ENCODE measurements around the gene PHACTR3.

Gene PHACTR3

DNA sequence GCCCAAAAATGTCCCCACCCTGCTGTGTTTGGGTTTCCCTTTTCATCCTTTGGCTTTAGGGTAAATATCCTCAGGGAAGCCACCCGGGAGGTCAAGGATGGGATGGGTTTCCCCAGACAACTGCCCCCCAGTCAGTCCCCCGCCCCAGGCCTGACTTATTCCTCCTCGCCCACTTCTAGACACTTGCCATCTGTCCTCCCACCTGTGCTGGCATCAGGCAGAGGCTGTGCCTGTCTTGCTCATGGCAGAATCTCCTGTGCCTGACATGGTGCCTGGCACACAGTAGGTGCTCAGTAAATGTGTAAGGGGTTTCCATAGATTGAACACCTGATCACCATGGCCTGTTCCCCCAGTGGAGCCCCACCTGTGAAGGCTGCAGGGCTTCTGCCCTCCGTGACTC lies 141.8 kb downstream of the PHACTR3 start:
- Histone ChIP-seq H3K9me3 (no peaks in the 10 kb centered on the region), H3K27ac (no peak overlapping the region), H3K4me3 (ENCODE audit: low read depth in 1 of 2, low read length in 1 of 2) (no peak overlapping the region), H3K27me3 (peaks cover 48% of the 10 kb centered on the region), H3K4me1 (ENCODE audit: control insufficient read depth in 1 of 2, insufficient read depth in 1 of 2, low read depth in 1 of 2, low read length in 1 of 2) (no peaks in the 10 kb centered on the region), H3K36me3 (no peaks in the 10 kb centered on the region)
- TF ChIP-seq, protein P1, sequence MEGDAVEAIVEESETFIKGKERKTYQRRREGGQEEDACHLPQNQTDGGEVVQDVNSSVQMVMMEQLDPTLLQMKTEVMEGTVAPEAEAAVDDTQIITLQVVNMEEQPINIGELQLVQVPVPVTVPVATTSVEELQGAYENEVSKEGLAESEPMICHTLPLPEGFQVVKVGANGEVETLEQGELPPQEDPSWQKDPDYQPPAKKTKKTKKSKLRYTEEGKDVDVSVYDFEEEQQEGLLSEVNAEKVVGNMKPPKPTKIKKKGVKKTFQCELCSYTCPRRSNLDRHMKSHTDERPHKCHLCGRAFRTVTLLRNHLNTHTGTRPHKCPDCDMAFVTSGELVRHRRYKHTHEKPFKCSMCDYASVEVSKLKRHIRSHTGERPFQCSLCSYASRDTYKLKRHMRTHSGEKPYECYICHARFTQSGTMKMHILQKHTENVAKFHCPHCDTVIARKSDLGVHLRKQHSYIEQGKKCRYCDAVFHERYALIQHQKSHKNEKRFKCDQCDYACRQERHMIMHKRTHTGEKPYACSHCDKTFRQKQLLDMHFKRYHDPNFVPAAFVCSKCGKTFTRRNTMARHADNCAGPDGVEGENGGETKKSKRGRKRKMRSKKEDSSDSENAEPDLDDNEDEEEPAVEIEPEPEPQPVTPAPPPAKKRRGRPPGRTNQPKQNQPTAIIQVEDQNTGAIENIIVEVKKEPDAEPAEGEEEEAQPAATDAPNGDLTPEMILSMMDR (IDR thresholded peaks at IDR 0.05), result no peak

- Histone ChIP-seq H3K36me3 (no peaks in the 10 kb centered on the region), H3K9me3 (no peaks in the 10 kb centered on the region), H3K27me3 (peaks cover 56% of the 10 kb centered on the region), H3K27ac (no peak overlapping the region), H3K4me1 (ENCODE audit: control insufficient read depth in 1 of 2, insufficient read depth in 1 of 2, low read depth in 1 of 2, low read length in 1 of 2) (no peaks in the 10 kb centered on the region), H3K4me3 (ENCODE audit: low read depth in 1 of 2, low read length in 1 of 2) (no peak overlapping the region)
- TF ChIP-seq, protein P1 (IDR thresholded peaks at IDR 0.05), result no peak
Measured at GRCh38 chr20:59747671-59748515, 143.6 kb downstream of the PHACTR3 start.

- Histone ChIP-seq H3K4me1 (ENCODE audit: control insufficient read depth in 1 of 2, insufficient read depth in 1 of 2, low read depth in 1 of 2, low read length in 1 of 2) (no peaks in the 10 kb centered on the region), H3K4me3 (ENCODE audit: low read depth in 1 of 2, low read length in 1 of 2) (no peak overlapping the region), H3K27ac (no peak overlapping the region), H3K9me3 (no peaks in the 10 kb centered on the region), H3K36me3 (no peaks in the 10 kb centered on the region), H3K27me3 (peaks cover 64% of the 10 kb centered on the region)
- TF ChIP-seq, protein P1 (IDR thresholded peaks at IDR 0.05), result no peak
Measured at GRCh38 chr20:59748619-59749191, 144.4 kb downstream of the PHACTR3 start.

- no peaks in the 10 kb centered on the region for H3K9me3 ChIP-seq
- no peak overlapping the region for H3K27ac ChIP-seq
- H3K4me3 ChIP-seq (ENCODE audit: low read depth in 1 of 2, low read length in 1 of 2), result no peak overlapping the region
Measured at GRCh38 chr20:59749301-59749700, 145.0 kb downstream of the PHACTR3 start.

DNA sequence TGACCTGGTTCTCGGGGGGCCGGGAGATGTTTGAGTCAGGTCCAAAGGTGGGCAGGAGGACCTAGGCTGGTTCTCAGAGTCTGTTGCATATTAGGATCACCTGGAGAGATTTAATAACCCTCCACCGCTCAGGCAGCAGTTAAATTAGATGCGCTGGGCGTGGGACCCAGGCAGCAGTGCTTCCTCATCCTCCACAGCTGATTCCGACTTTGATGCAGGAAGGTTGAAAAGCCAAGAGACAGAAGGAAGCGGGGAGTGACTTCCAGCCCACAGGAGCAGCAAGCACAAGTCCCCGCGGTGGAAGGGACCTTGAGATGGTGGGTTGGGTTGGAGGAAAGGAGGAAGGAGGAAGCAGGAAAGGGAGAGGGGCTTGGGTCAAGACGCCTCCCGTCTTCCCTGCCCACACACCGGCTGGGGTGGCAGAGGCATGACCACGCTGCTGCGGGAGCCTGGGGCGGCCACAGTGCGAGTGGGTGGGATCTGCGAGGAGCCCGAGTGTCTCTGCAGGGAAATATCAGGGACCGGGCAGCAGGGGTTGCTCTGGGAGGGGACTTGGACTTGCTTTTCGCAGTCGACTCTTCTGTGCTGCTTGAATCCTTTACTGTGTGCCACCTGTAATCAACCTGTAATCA lies 146.0 kb downstream of the PHACTR3 start:
- Histone ChIP-seq H3K4me1 (ENCODE audit: control insufficient read depth in 1 of 2, insufficient read depth in 1 of 2, low read depth in 1 of 2, low read length in 1 of 2) (no peaks in the 10 kb centered on the region), H3K27me3 (peaks cover 64% of the 10 kb centered on the region), H3K4me3 (ENCODE audit: low read depth in 1 of 2, low read length in 1 of 2) (no peak overlapping the region), H3K9me3 (no peaks in the 10 kb centered on the region), H3K27ac (no peak overlapping the region), H3K36me3 (no peaks in the 10 kb centered on the region)
- TF ChIP-seq, protein P1 (IDR thresholded peaks at IDR 0.05), result no peak

More at GRCh38 chr20:59749301-59749700, 145.0 kb downstream of the PHACTR3 start:
- Histone ChIP-seq H3K36me3 (no peaks in the 10 kb centered on the region), H3K27me3 (peaks cover 68% of the 10 kb centered on the region), H3K4me1 (ENCODE audit: control insufficient read depth in 1 of 2, insufficient read depth in 1 of 2, low read depth in 1 of 2, low read length in 1 of 2) (no peaks in the 10 kb centered on the region)
- TF ChIP-seq, protein P1 (IDR thresholded peaks at IDR 0.05), result no peak
